Thoracic aorta (tissue), 2 donors: ENCODE data around the gene GJC3. TPM values are rescaled to one million over a fixed set of nuclear protein-coding genes. Genes with fewer than 3 reads are reported as not detected.
"Not testable (repeated sequence)": the region's sequence is repeated elsewhere in the genome, so short reads cannot be mapped to it uniquely, and the experiment has no call there.

Source experiments
- ATAC-seq: fragments of 150-250 bp; one replicate; pipeline ENCODE4 v1.8.0; 2017; ENCODE audit warnings: low read depth; ENCODE audit not compliant: insufficient number of reproducible peaks, low FRiP score
- DNase-seq: peaks from one replicate; pipeline ENCODE4 v3.0.0-alpha.2; 2020; ENCODE audit warnings: low spot score
- H3K27ac ChIP-seq, 2 donors: fragments of 200-600 bp; sonication (generic); 1 replicate in 1 of 2; 2 replicates in 1 of 2; pipeline ENCODE4 v1.5.1; 2016; ENCODE audit warnings: mild to moderate bottlenecking in 2 of 2, moderate library complexity in 2 of 2
- H3K27me3 ChIP-seq: fragments of 200-600 bp; sonication (generic); replicated peaks from 2 replicates; pipeline ENCODE4 v1.6.0; 2016; ENCODE audit warnings: mild to moderate bottlenecking; ENCODE audit not compliant: insufficient read depth
- H3K36me3 ChIP-seq: fragments of 200-600 bp; sonication (generic); one replicate; pipeline ENCODE4 v1.5.1; 2016
- H3K4me1 ChIP-seq, 2 donors: fragments of 200-600 bp; sonication (generic); 1 replicate in 1 of 2; 2 replicates in 1 of 2; pipeline versions ENCODE4 v1.5.1 to v1.6.0; 2016; ENCODE audit warnings: low read depth in 2 of 2, mild to moderate bottlenecking in 1 of 2; ENCODE audit not compliant: control insufficient read depth in 1 of 2
- H3K4me3 ChIP-seq: fragments of 200-600 bp; sonication (generic); 2 replicates; pipeline ENCODE4 v1.5.1; 2016; ENCODE audit warnings: mild to moderate bottlenecking
- H3K9me3 ChIP-seq: fragments of 200-600 bp; sonication (generic); 2 replicates; pipeline ENCODE4 v1.5.1; 2016
- total RNA-seq, 2 donors: library from RNA; depleted of rRNA; stranded (reverse); fragments of >200 nt; gene quantifications; one replicate each; pipeline versions ENCODE4 v1.1.0 to v1.2.3, GENCODE V29; 2016
- TF ChIP-seq, protein P1 (sequence below): fragments of 200-600 bp; sonication (generic); IDR thresholded peaks from one replicate; pipeline ENCODE4 v1.5.1; 2019; ENCODE audit warnings: antibody characterized with exemption

The GJC3 gene
- total RNA-seq, 2 donors from 2014 or later, result 2.6 TPM; not detected in 1

DNA sequence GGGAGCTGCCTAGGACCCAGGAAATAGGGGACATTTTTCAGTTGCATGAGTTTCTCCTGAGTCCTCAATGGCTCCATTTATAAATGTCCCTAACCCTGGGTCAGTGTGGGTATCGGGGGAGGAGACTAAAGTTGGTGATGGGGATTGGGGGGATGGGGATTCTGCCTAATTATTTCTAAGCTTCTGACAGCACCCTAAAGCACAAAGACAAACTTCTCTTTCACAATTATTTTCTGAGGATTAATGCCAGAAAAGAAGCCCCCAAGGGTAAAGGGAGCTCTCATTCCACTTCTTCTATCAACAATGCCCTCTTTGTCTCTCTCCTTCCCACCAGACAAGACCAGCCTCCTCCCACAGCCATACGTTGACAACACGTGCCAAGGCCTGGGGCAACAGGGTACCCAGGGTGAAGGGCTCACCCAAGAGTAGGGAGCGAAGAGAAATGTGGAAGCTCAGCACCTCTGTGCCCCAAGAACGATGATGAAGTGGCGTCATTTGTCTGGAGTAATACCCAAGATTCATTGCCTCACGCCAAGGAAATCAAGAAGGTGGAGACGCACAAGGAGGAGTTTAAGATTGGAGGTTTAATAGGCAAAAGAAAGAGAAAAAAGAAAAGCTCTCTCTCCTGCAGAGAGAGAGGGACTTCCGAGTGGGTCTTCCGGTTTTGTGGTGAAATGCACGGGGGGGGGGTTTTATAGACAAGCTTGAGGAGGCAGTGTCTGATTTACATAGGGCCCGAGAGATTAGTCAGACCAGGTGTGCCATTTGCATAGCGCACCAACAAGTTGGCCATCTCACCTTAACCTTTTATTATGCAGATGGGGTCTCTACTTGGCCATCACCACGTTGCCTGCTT lies 14.4 kb upstream of the GJC3 start:
- no peak overlapping the region for H3K27ac ChIP-seq
- ATAC-seq (no peak), DNase-seq (no peak)
- no peaks in the 10 kb centered on the region for H3K4me1 ChIP-seq
- TF ChIP-seq, protein P1, sequence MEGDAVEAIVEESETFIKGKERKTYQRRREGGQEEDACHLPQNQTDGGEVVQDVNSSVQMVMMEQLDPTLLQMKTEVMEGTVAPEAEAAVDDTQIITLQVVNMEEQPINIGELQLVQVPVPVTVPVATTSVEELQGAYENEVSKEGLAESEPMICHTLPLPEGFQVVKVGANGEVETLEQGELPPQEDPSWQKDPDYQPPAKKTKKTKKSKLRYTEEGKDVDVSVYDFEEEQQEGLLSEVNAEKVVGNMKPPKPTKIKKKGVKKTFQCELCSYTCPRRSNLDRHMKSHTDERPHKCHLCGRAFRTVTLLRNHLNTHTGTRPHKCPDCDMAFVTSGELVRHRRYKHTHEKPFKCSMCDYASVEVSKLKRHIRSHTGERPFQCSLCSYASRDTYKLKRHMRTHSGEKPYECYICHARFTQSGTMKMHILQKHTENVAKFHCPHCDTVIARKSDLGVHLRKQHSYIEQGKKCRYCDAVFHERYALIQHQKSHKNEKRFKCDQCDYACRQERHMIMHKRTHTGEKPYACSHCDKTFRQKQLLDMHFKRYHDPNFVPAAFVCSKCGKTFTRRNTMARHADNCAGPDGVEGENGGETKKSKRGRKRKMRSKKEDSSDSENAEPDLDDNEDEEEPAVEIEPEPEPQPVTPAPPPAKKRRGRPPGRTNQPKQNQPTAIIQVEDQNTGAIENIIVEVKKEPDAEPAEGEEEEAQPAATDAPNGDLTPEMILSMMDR, result no peak
- H3K4me3 ChIP-seq, result no peak overlapping the region
- H3K9me3 ChIP-seq, result no peaks in the 10 kb centered on the region
- no peaks in the 10 kb centered on the region for H3K36me3 ChIP-seq
- H3K27me3 ChIP-seq, result no peaks in the 10 kb centered on the region

DNA sequence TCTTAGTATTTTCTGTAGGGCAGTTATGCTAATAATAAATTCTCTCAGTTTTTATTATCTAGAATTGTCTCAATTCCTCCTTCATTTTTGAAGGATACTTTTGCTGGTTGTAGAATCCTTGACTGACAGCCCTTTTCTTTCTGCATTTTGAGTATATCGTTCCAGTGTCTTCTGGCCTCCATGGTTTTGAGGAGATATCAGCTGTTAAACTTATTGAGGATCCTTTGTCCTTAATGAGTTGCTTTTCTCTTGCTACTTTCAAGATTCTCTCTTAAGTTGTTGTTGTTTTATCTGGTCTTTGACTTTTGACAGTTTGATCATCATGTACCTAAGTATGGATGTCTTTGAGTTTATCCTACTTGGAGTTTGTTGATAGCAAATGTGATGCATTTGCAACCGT lies 8.9 kb upstream of the GJC3 start:
- no peaks in the 10 kb centered on the region for H3K4me1 ChIP-seq
- peaks cover 7% of the 10 kb centered on the region for H3K9me3 ChIP-seq
- TF ChIP-seq, protein P1, result no peak
- no peak overlapping the region for H3K4me3 ChIP-seq
- H3K36me3 ChIP-seq, result no peaks in the 10 kb centered on the region
- no peak for ATAC-seq
- no peaks in the 10 kb centered on the region for H3K27me3 ChIP-seq
- no peak overlapping the region for H3K27ac ChIP-seq
- no peak for DNase-seq

DNA sequence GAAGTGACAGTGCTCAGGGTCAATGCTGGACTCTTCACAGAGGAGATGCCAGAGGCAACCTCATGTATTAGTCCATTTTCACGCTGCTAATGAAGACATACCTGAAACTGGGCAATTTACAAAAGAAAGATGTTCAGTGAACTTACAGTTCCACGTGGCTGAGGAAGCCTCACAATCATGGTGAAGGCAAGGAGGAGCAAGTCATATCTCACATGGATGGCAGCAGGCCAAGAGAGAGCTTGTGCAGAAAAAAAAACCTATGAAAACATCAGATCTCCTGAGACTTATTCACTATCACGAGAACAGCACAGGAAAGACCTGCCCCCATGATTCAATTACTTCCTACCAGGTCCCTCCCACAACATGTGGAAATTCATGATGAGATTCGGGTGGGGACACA lies 5.6 kb upstream of the GJC3 start:
- H3K4me1 ChIP-seq, DNase-seq, H3K27me3 ChIP-seq, H3K9me3 ChIP-seq, H3K27ac ChIP-seq, ATAC-seq, H3K4me3 ChIP-seq, H3K36me3 ChIP-seq: not testable (repeated sequence)

DNA sequence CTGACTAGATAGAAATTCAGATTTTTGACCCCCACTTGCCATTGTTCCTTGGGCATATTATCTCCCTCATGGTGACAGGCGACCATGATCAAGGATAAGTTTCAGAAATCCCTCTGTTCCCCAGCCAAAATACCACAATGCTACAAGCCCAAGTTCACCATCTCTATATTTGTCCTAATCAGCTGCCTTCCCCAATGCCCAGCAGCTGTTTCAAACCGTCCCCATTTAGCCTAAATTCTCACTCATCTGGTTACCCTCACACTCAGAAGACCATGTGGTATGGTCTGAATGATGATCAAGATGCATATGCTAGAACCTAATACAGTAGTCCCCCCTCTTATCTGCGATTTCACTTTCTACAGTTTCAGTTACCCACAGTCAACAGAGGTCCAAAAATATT lies 956 bp upstream of the GJC3 start:
- H3K27me3 ChIP-seq, result no peaks in the 10 kb centered on the region
- ATAC-seq, result no peak
- no peaks in the 10 kb centered on the region for H3K9me3 ChIP-seq
- H3K4me1 ChIP-seq, result no peaks in the 10 kb centered on the region
- DNase-seq, result no peak
- TF ChIP-seq, protein P1, result no peak
- no peak overlapping the region for H3K27ac ChIP-seq
- no peaks in the 10 kb centered on the region for H3K36me3 ChIP-seq
- no peak overlapping the region for H3K4me3 ChIP-seq

DNA sequence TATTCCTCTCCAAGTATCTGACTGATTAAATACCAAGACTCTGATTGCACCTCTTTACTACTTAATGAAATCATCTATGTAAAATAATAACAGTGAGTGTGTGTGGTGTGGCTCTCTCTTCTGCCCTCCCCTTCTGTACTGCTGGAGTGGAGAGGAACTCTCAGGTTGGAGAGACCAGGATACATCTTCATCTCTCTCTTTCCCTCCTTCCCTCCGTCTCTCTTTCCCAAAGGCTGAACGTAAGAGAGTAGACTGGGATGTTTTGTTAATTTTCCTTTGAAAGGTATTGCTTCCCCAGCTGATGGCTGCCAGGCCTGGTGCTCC lies 272 bp upstream of the GJC3 start:
- no peak overlapping the region for H3K4me3 ChIP-seq
- no peak overlapping the region for H3K27ac ChIP-seq
- no peaks in the 10 kb centered on the region for H3K9me3 ChIP-seq
- no peak for ATAC-seq
- TF ChIP-seq, protein P1, result no peak
- no peaks in the 10 kb centered on the region for H3K27me3 ChIP-seq
- no peaks in the 10 kb centered on the region for H3K4me1 ChIP-seq
- DNase-seq, result no peak
- H3K36me3 ChIP-seq, result no peaks in the 10 kb centered on the region

DNA sequence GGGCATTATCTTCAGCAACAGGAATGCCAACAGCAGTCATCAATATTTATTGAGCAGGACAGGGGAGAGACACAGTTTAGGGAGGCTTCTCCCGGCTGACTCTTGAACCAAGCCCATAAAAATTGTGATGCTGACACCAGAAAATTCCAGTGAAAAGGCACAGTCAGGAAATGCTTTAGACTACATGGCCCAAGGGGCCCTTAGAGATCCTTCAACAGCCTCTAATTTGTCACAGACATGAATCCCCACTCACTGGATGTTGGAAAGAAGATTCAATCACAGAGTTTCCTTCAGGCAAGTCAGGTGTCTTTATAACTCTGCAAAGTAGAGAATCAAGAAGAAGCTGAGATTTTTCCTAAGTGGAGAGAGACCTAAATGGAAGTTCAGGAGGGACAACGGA lies 1.2 kb downstream of the GJC3 start:
- Histone ChIP-seq H3K27me3 (no peaks in the 10 kb centered on the region), H3K9me3 (no peaks in the 10 kb centered on the region), H3K36me3 (no peaks in the 10 kb centered on the region), H3K4me1 (no peaks in the 10 kb centered on the region), H3K4me3 (no peak overlapping the region), H3K27ac (no peak overlapping the region)
- DNase-seq (no peak), ATAC-seq (no peak)
- TF ChIP-seq, protein P1, result no peak
